Neural progenitor cell (in vitro differentiated cells): ENCODE results near the gene SPINDOC. TPM values are rescaled to one million over a fixed set of nuclear protein-coding genes. Genes with fewer than 3 reads are reported as not detected.
A peak's percentile ranks its signal among the peaks of the same experiment; 100 is the strongest.

Experiments used
- DNase-seq: peaks from one replicate; pipeline ENCODE4 v3.0.0-alpha.2; 2016; ENCODE audit warnings: low spot score
- H2AFZ ChIP-seq: fragments of 200-600 bp; sonication (generic); replicated peaks from 2 replicates; pipeline ENCODE4 v1.6.1; 2016; ENCODE audit warnings: antibody characterized with exemption
- H3F3A ChIP-seq: fragments of 200-600 bp; sonication (generic); 2 replicates; pipeline ENCODE4 v1.6.1; 2016; ENCODE audit warnings: antibody characterized with exemption, low read depth
- H3K27ac ChIP-seq: fragments of 200-600 bp; sonication (generic); 2 replicates; pipeline ENCODE4 v1.5.1; 2016; ENCODE audit warnings: mild to moderate bottlenecking
- H3K27me3 ChIP-seq: fragments of 200-600 bp; sonication (generic); 2 replicates; pipeline ENCODE4 v1.6.1; 2016; ENCODE audit warnings: mild to moderate bottlenecking, moderate library complexity
- H3K36me3 ChIP-seq: fragments of 200-600 bp; sonication (generic); 2 replicates; pipeline ENCODE4 v1.5.1; 2016
- H3K4me1 ChIP-seq: fragments of 200-600 bp; sonication (generic); 2 replicates; pipeline ENCODE4 v1.6.1; 2016; ENCODE audit warnings: mixed run types
- H3K4me2 ChIP-seq: fragments of 200-600 bp; sonication (generic); 2 replicates; pipeline ENCODE4 v1.6.1; 2016
- H3K4me3 ChIP-seq: fragments of 200-600 bp; sonication (generic); 2 replicates; pipeline ENCODE4 v1.5.1; 2016
- H3K79me2 ChIP-seq: fragments of 200-600 bp; sonication (generic); 2 replicates; pipeline ENCODE4 v1.6.1; 2016; ENCODE audit warnings: low read depth
- H3K9ac ChIP-seq: fragments of 200-600 bp; sonication (generic); 2 replicates; pipeline ENCODE4 v1.6.1; 2016
- H3K9me3 ChIP-seq: fragments of 200-600 bp; sonication (generic); 2 replicates; pipeline ENCODE4 v1.5.1; 2016; ENCODE audit warnings: low read depth
- H4K20me1 ChIP-seq: fragments of 200-600 bp; sonication (generic); 2 replicates; pipeline ENCODE4 v1.6.1; 2016; ENCODE audit warnings: low read depth
- H3K27ac Mint-ChIP-seq: 3 replicates; pipeline ENCODE4 v1.8.0; 2021; ENCODE audit warnings: mixed read lengths
- H3K27me3 Mint-ChIP-seq: 2 replicates; pipeline ENCODE4 v1.8.0; 2022; ENCODE audit warnings: low read depth, mild to moderate bottlenecking, inconsistent platforms, moderate library complexity, mixed read lengths; ENCODE audit not compliant: insufficient read depth
- H3K36me3 Mint-ChIP-seq: 3 replicates; pipeline ENCODE4 v1.8.0; 2021; ENCODE audit warnings: mixed read lengths
- H3K4me1 Mint-ChIP-seq: 3 replicates; pipeline ENCODE4 v1.8.0; 2021; ENCODE audit warnings: mixed read lengths
- H3K4me3 Mint-ChIP-seq: 3 replicates; pipeline ENCODE4 v1.8.0; 2021; ENCODE audit warnings: mild to moderate bottlenecking, moderate library complexity, mixed read lengths
- H3K9me3 Mint-ChIP-seq: 3 replicates; pipeline ENCODE4 v1.8.0; 2020; ENCODE audit warnings: mixed read lengths
- CTCF ChIP-seq: fragments of 200-600 bp; sonication (generic); IDR thresholded peaks from 2 replicates; pipeline ENCODE4 v1.5.1; 2017; ENCODE audit warnings: antibody characterized with exemption, mild to moderate bottlenecking
- EZH2 ChIP-seq: fragments of 200-600 bp; sonication (generic); IDR thresholded peaks from 2 replicates; pipeline ENCODE4 v1.6.1; 2017; ENCODE audit warnings: antibody characterized with exemption, mild to moderate bottlenecking, moderate library complexity
- EZH2phosphoT487 ChIP-seq: fragments of 200-600 bp; sonication (generic); IDR thresholded peaks from 2 replicates; pipeline ENCODE4 v1.6.1; 2017; ENCODE audit warnings: antibody characterized with exemption
- total RNA-seq: library from RNA; depleted of rRNA; stranded (reverse); fragments of >200 nt; gene quantifications from 2 replicates; pipeline ENCODE4 v1.2.3, GENCODE V29; 2015; ENCODE audit warnings: low replicate concordance

SPINDOC gene
- total RNA-seq, 1 donor from 2014 or later = 27.2 TPM

GRCh38 chr11:63837739-63838138, 24.5 kb downstream of the SPINDOC start:
- Mint-ChIP-seq H3K4me3 (peak overlapping the region; percentile 82), H3K27ac (no peak overlapping the region), H3K36me3 (peaks cover 3% of the 10 kb centered on the region), H3K4me1 (peaks cover 36% of the 10 kb centered on the region), H3K9me3 (no peaks in the 10 kb centered on the region), H3K27me3 (peaks cover 9% of the 10 kb centered on the region)
- H3K4me2 ChIP-seq = no peak overlapping the region
- H3K9me3 ChIP-seq = no peaks in the 10 kb centered on the region
- H3K4me3 ChIP-seq = no peak overlapping the region
- no peak overlapping the region for H2AFZ ChIP-seq
- no peaks in the 10 kb centered on the region for H3K27me3 ChIP-seq
- peaks cover 13% of the 10 kb centered on the region for H3F3A ChIP-seq
- H3K36me3 ChIP-seq = no peaks in the 10 kb centered on the region
- H3K9ac ChIP-seq = peak overlapping the region; percentile 25
- no peak for DNase-seq
- peaks cover 35% of the 10 kb centered on the region for H4K20me1 ChIP-seq
- peaks cover 36% of the 10 kb centered on the region for H3K79me2 ChIP-seq
- H3K4me1 ChIP-seq = peaks cover 31% of the 10 kb centered on the region
- H3K27ac ChIP-seq = no peak overlapping the region
- TF ChIP-seq EZH2phosphoT487 (no peak), CTCF (no peak), EZH2 (no peak)

- Histone ChIP-seq H4K20me1 (peaks cover 40% of the 10 kb centered on the region), H2AFZ (peak overlapping the region; percentile 45), H3K9ac (peak overlapping the region; percentile 25), H3K4me2 (peak overlapping the region; percentile 64), H3K9me3 (no peaks in the 10 kb centered on the region), H3K4me1 (peaks cover 36% of the 10 kb centered on the region), H3F3A (peaks cover 18% of the 10 kb centered on the region), H3K4me3 (peak overlapping the region; percentile 31), H3K79me2 (peaks cover 40% of the 10 kb centered on the region), H3K27ac (no peak overlapping the region), H3K27me3 (no peaks in the 10 kb centered on the region), H3K36me3 (no peaks in the 10 kb centered on the region)
- H3K4me1 Mint-ChIP-seq = peaks cover 41% of the 10 kb centered on the region
- H3K27me3 Mint-ChIP-seq = peaks cover 9% of the 10 kb centered on the region
- H3K36me3 Mint-ChIP-seq = peaks cover 3% of the 10 kb centered on the region
- no peak for DNase-seq
- TF ChIP-seq EZH2 = no peak
- TF ChIP-seq EZH2phosphoT487 = no peak
- TF ChIP-seq CTCF = no peak
- peak overlapping the region; percentile 82 for H3K4me3 Mint-ChIP-seq
- no peaks in the 10 kb centered on the region for H3K9me3 Mint-ChIP-seq
- no peak overlapping the region for H3K27ac Mint-ChIP-seq
Observed at GRCh38 chr11:63838150-63838677, 25.0 kb downstream of the SPINDOC start.

- H3K4me1 Mint-ChIP-seq = peaks cover 42% of the 10 kb centered on the region
- peaks cover 39% of the 10 kb centered on the region for H3K4me1 ChIP-seq
Observed at GRCh38 chr11:63838678-63839507, 25.6 kb downstream of the SPINDOC start, which contains the start of gene MARK2. MARK2 (plus strand) TSS chr11:63839110; CDS start chr11:63839507, 397 bp downstream.

More at GRCh38 chr11:63838678-63839507, 25.6 kb downstream of the SPINDOC start, which contains the start of gene MARK2:
- H2AFZ ChIP-seq = peak within 1 kb of the TSS; percentile 45
- peaks cover 47% of the 10 kb centered on the region for H3K79me2 ChIP-seq
- no peaks in the 10 kb centered on the region for H3K9me3 Mint-ChIP-seq
- peaks cover 9% of the 10 kb centered on the region for H3K27me3 Mint-ChIP-seq
- peaks cover 18% of the 10 kb centered on the region for H3F3A ChIP-seq
- H3K4me3 ChIP-seq = peak within 1 kb of the TSS; percentile 99
- peaks cover 5% of the 10 kb centered on the region for H3K36me3 Mint-ChIP-seq
- H3K27ac Mint-ChIP-seq = peak within 1 kb of the TSS; percentile 65
- peak within 1 kb of the TSS; percentile 92 for H3K4me3 Mint-ChIP-seq
- no peak for TF ChIP-seq EZH2
- H4K20me1 ChIP-seq = peaks cover 47% of the 10 kb centered on the region
- peak within 1 kb of the TSS; percentile 73 for H3K27ac ChIP-seq
- peak within 1 kb of the TSS; percentile 98 for H3K9ac ChIP-seq
- DNase-seq = peak; percentile 99
- no peaks in the 10 kb centered on the region for H3K36me3 ChIP-seq
- H3K9me3 ChIP-seq = no peaks in the 10 kb centered on the region
- H3K4me2 ChIP-seq = peak within 1 kb of the TSS; percentile 93
- no peaks in the 10 kb centered on the region for H3K27me3 ChIP-seq
